GM19025 (cell line): ENCODE results near the gene HIRA.

Source experiments
- ATAC-seq: cut with Tn5 transposase; IDR thresholded peaks from one replicate; pipeline ENCODE4 v1.9.1; 2021; ENCODE audit warnings: mild to moderate bottlenecking, low read depth, moderate library complexity; ENCODE audit not compliant: unreplicated experiment

HIRA gene

GRCh38 chr22:19291218-19291579, 140.3 kb downstream of the HIRA start:
- ATAC-seq, result no peak

DNA sequence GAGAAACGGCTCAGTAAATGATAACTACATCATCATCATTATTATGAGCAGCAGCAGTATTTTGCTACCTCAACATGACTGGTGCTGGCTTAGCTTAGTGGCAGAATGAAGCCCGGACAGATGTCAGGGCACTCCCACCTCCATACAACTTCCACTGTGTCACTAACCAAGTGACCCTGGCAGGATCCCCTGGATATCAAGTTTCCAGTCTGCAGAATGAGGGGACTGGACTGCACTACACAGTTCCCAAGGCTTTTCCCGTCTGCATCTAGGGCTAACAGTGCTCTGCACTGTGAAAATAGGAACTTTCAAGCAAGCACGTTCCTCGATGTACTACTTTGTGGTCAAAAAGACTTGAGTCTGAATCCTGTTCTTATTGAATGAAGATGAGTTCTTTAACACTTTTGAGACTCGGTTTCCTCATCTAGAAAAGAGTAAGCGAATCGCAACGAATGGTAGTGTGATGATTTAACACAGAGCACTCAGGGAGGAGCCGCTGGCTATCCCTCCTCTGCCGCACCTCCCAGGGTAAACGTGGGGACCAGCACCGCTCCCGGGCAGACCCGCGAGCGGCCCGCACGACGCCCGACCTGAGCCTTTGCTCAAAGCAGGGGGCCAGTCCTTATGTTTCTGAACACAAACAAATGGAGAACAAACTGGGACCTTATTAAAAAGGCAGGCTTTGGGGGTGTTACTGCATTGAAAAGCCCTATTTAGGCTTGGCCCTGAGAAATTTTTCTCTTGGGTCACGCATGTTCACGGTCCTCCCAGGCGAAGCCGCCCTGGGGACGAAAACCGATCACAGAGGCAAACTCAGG, 140.9 kb downstream of the HIRA start:
- ATAC-seq, result no peak

GRCh38 chr22:19289475-19290161, 141.9 kb downstream of the HIRA start:
- no peak for ATAC-seq

GRCh38 chr22:19287889-19288288, 143.6 kb downstream of the HIRA start:
- ATAC-seq, result no peak

- ATAC-seq, result no peak
These were observed 144.3 kb downstream of the HIRA start for GRCh38 chr22:19287076-19287707.

GRCh38 chr22:19285831-19286230, 145.7 kb downstream of the HIRA start:
- no peak for ATAC-seq
